GM12878 (cell line): ENCODE data around the gene LILRB3. TPM values are rescaled to one million over a fixed set of nuclear protein-coding genes. Genes with fewer than 3 reads are reported as not detected.

Experiments
- ATAC-seq: fragments of 200-7000 bp; cut with Tn5 transposase; 3 replicates; pipeline ENCODE4 v1.9.1; 2020; ENCODE audit warnings: mild to moderate bottlenecking, moderate library complexity
- BruUV-seq: library from RNA; stranded (reverse); fragments of 400-500 nt; replicated peaks from 2 replicates; lab custom pipeline; 2021; lab: Mats Ljungman, UMichigan
- CTCF ChIA-PET: fragments of 300-600 bp; sonication (Branson Sonifier 250); formaldehyde crosslinking; extraction: SDS; loops from one replicate; lab custom pipeline; 2021; ENCODE audit warnings: inconsistent platforms; lab: Yijun Ruan, JAX
- POLR2A ChIA-PET: fragments of 350-600 bp; formaldehyde crosslinking; extraction: SDS; loops from one replicate; lab custom pipeline; 2021; ENCODE audit warnings: inconsistent platforms; lab: Charles Lee
- RAD21 ChIA-PET: fragments of 300-600 bp; sonication (Branson Sonifier 250); formaldehyde crosslinking; loops from one replicate; lab custom pipeline; 2023; ENCODE audit warnings: antibody characterized with exemption; ENCODE audit not compliant: unreplicated experiment; lab: Charles Lee
- SMC1A ChIA-PET: fragments of 300-600 bp; sonication (Branson Sonifier 250); formaldehyde crosslinking; loops from one replicate; lab custom pipeline; 2023; ENCODE audit not compliant: unreplicated experiment, uncharacterized antibody; lab: Charles Lee
- DNase-seq: peaks from one replicate; pipeline ENCODE4 v3.0.0-alpha.2; 2011; ENCODE audit warnings: low read depth, low spot score
- FAIRE-seq: peaks from 3 replicates; lab custom pipeline; 2011; peaks lifted over from hg19 to GRCh38; lab: Jason Lieb, UNC
- H2AFZ ChIP-seq: 2 replicates; pipeline ENCODE4 v1.6.0; 2011; ENCODE audit warnings: low read depth, low read length, control low read depth; ENCODE audit not compliant: control insufficient read depth
- H3K27ac ChIP-seq: 2 replicates; pipeline ENCODE4 v1.5.1; 2011; ENCODE audit warnings: control low read depth; ENCODE audit not compliant: control insufficient read depth, insufficient read depth
- H3K27me3 ChIP-seq, 2 experiments: replicated peaks in 1 of 2; 2 replicates each; pipeline versions ENCODE4 v1.6.0 to v1.6.1; 2011; ENCODE audit warnings: low read length in 1 of 2; ENCODE audit not compliant: control insufficient read depth in 2 of 2, insufficient read depth in 2 of 2
- H3K36me3 ChIP-seq, 2 experiments: 2 replicates each; pipeline ENCODE4 v1.5.1; 2011; ENCODE audit warnings: low read length in 1 of 2; ENCODE audit not compliant: control insufficient read depth in 2 of 2, insufficient read depth in 2 of 2
- H3K4me1 ChIP-seq: 2 replicates; pipeline ENCODE4 v1.6.1; 2011; ENCODE audit warnings: mild to moderate bottlenecking, low read length, moderate library complexity, mixed read lengths; ENCODE audit not compliant: control insufficient read depth, insufficient read depth
- H3K4me2 ChIP-seq: 2 replicates; pipeline ENCODE4 v1.6.0; 2011; ENCODE audit warnings: control low read depth; ENCODE audit not compliant: control insufficient read depth, insufficient read depth
- H3K4me3 ChIP-seq: fragments of 200-600 bp; sonication (generic); 2 replicates; pipeline ENCODE4 v1.5.1; 2016
- H3K79me2 ChIP-seq: 2 replicates; pipeline ENCODE4 v1.6.0; 2011; ENCODE audit warnings: low read length; ENCODE audit not compliant: control insufficient read depth, insufficient read depth
- H3K9ac ChIP-seq: 2 replicates; pipeline ENCODE4 v1.8.0; 2011; ENCODE audit warnings: low read length, control low read depth, mixed read lengths; ENCODE audit not compliant: control insufficient read depth, insufficient read depth
- H3K9me3 ChIP-seq: replicated peaks from 3 replicates; pipeline ENCODE4 v1.5.1; 2011; ENCODE audit warnings: mild to moderate bottlenecking, low read length; ENCODE audit not compliant: control insufficient read depth, insufficient read depth
- H4K20me1 ChIP-seq: 2 replicates; pipeline ENCODE4 v1.6.0; 2011; ENCODE audit not compliant: control insufficient read depth, insufficient read depth
- BRCA1 ChIP-seq: IDR thresholded peaks from 2 replicates; pipeline ENCODE4 v1.6.1; 2011; ENCODE audit warnings: low read depth, low read length, improper control_type of control experiment
- CHD2 ChIP-seq: IDR thresholded peaks from 2 replicates; pipeline ENCODE4 v1.6.1; 2011; ENCODE audit warnings: low read depth, low read length, improper control_type of control experiment, borderline replicate concordance
- CUX1 ChIP-seq: IDR thresholded peaks from 2 replicates; pipeline ENCODE4 v1.6.1; 2012; ENCODE audit warnings: improper control_type of control experiment, low read depth, low read length; ENCODE audit not compliant: insufficient replicate concordance
- POLR2AphosphoS5 ChIP-seq: IDR thresholded peaks from 2 replicates; pipeline ENCODE4 v1.6.1; 2011; ENCODE audit warnings: mild to moderate bottlenecking, low read length, inconsistent platforms
- SKIL ChIP-seq: fragments of 450-650 bp; IDR thresholded peaks from 2 replicates; pipeline ENCODE4 v1.6.1; 2017; ENCODE audit warnings: mild to moderate bottlenecking, low read depth, inconsistent platforms; ENCODE audit not compliant: poor library complexity, severe bottlenecking
- ZNF207 ChIP-seq: fragments of 450-650 bp; IDR thresholded peaks from 2 replicates; pipeline ENCODE4 v1.6.1; 2014; ENCODE audit warnings: antibody characterized with exemption, mild to moderate bottlenecking, borderline replicate concordance
- WGBS: methylation state at CpG from one replicate; pipeline ENCODE4 v1.1.6; 2016; ENCODE audit warnings: low lambda C conversion rate; ENCODE audit not compliant: insufficient replicate concordance, insufficient coverage; ENCODE audit errors: missing lambda C conversion rate; 5-methylcytosine and 5-hydroxymethylcytosine counted together
- in situ Hi-C: fragments of 300-500 bp; cut with MboI; formaldehyde crosslinking; loops from 9 replicates; pipeline ENCODE4 v1.14.3; 2018; ENCODE audit warnings: mixed read lengths
- intact Hi-C: fragments of 100-400 bp; cut with micrococcal nuclease; formaldehyde crosslinking; loops from one replicate; pipeline ENCODE4 v1.14.2; 2022; ENCODE audit not compliant: unreplicated experiment
- polyA plus RNA-seq, 11 experiments: library from polyadenylated mRNA; depleted of rRNA in 4 of 11; unstranded in 6 of 11; stranded (reverse) in 5 of 11; fragments of >200 nt; fragmentation: Nextera tagmentation in 4 of 11; fragmentation: Illumina TruSeq in 1 of 11; extraction: Ambion mirVana in 4 of 11; extraction: Trizol in 1 of 11; gene quantifications; 1 replicate in 1 of 11; 2 replicates in 10 of 11; pipeline versions ENCODE4 v1.2.1 to v1.2.3, GENCODE V29; 2011 to 2016; ENCODE audit warnings: inconsistent platforms in 2 of 11, missing spikeins in 2 of 11, low read depth in 1 of 11
- total RNA-seq, 4 experiments: library from RNA; depleted of rRNA in 3 of 4; stranded (reverse); fragments of >200 nt in 3 of 4; fragmentation: Illumina TruSeq in 1 of 4; extraction: Trizol in 1 of 4; gene quantifications; 2 replicates each; pipeline versions ENCODE4 v1.2.1 to v1.2.3, GENCODE V29; 2013 to 2021

Gene LILRB3
- total and polyA plus RNA-seq, 10 of the 15 experiments (the other 5 are each of a cell fraction or from before 2014, with no cell fraction given) = 0.04 to 1.1 (median 0.18) TPM; not detected in 1

- TF ChIP-seq CHD2 = no peak
- TF ChIP-seq CUX1 = no peak
- peak; percentile 30; the same call in 1 of the 2 replicates for TF ChIP-seq POLR2AphosphoS5
Measured at GRCh38 chr19:54203151-54203611, 19.6 kb downstream of the LILRB3 start (continued).

GRCh38 chr19:54201980-54202379 lies 20.8 kb downstream of the LILRB3 start:
- 8% methylated on average over 13 of the region's 13 CpGs for WGBS
- RAD21 ChIA-PET = no interaction called here

More at GRCh38 chr19:54201980-54202379, 20.8 kb downstream of the LILRB3 start:
- H3K4me3 ChIP-seq = peak overlapping the region; percentile 92
- TF ChIP-seq BRCA1 (no peak), ZNF207 (no peak), SKIL (no peak)
- ChIA-PET CTCF (interaction anchor here (1.0 to 1.8 kb wide), 2 partner anchors 13 to 189 kb away, joined by 6 to 8 read pairs; partner anchors contain the start of gene MBOAT7), POLR2A (interaction anchor here (2.4 to 7.7 kb wide), 2 partner anchors 12 to 65 kb away, joined by 11 to 100 read pairs; partner anchors contain the start of genes CNOT3, MBOAT7 and TSEN34), SMC1A (interaction anchor here (0.8 to 3.8 kb wide), 7 partner anchors 12 to 189 kb away, joined by 3 to 26 read pairs (median 3); partner anchors contain the start of genes MBOAT7 and TSEN34)
- intact Hi-C loops = loop anchor here (2.0 kb wide), 1 partner anchor 65 kb away; the partner anchor contains the start of gene CNOT3
- 0 out of 2 replicates have a peak overlapping the region, but pooled peaks have one; percentile 96 for H3K27ac ChIP-seq
- H2AFZ ChIP-seq = no peak overlapping the region
- H3K79me2 ChIP-seq = peaks cover 61% of the 10 kb centered on the region
- no peak for FAIRE-seq
- peaks cover 27% of the 10 kb centered on the region for H3K4me1 ChIP-seq
- no peaks in the 10 kb centered on the region for H3K27me3 ChIP-seq
- peaks cover 25 to 28% of the 10 kb centered on the region in 2 experiments for H3K36me3 ChIP-seq
- in situ Hi-C loops = no loop called here
- ATAC-seq = no peak
- peaks cover 15% of the 10 kb centered on the region for H4K20me1 ChIP-seq
- H3K4me2 ChIP-seq = peak overlapping the region; percentile 91
- DNase-seq = no peak
- no peaks in the 10 kb centered on the region for H3K9me3 ChIP-seq
- peak overlapping the region; percentile 96; the same call in 1 of the 2 replicates for H3K9ac ChIP-seq
- no TSS peak for BruUV-seq
